Germinal center (tissue), 1 donor: ENCODE data around the gene POMGNT1.

Experiments
- DNase-seq: peaks from one replicate; pipeline ENCODE4 v3.0.0; 2012; ENCODE audit warnings: mixed read lengths, low spot score

The POMGNT1 gene

GRCh38 chr1:46157916-46158311, 40.3 kb downstream of the POMGNT1 start:
- no peak for DNase-seq

- DNase-seq, result no peak
Measured at GRCh38 chr1:46153732-46154131, 44.5 kb downstream of the POMGNT1 start.

GRCh38 chr1:46153228-46153627, 45.0 kb downstream of the POMGNT1 start:
- no peak for DNase-seq

- no peak for DNase-seq
Measured at GRCh38 chr1:46152016-46152415, 46.2 kb downstream of the POMGNT1 start.

GRCh38 chr1:46150085-46150484, 48.1 kb downstream of the POMGNT1 start:
- no peak for DNase-seq

GRCh38 chr1:46148318-46148717, 49.9 kb downstream of the POMGNT1 start:
- no peak for DNase-seq
